NCI-H226 (cell line): ENCODE measurements around the gene LCOR.
"Not testable (repeated sequence)": the region's sequence is repeated elsewhere in the genome, so short reads cannot be mapped to it uniquely, and the experiment has no call there.

Experiments
- DNase-seq: peaks from one replicate; pipeline ENCODE4 v3.0.0-alpha.2; 2015

Gene LCOR

GRCh38 chr10:96840841-96841518 lies 8.9 kb downstream of the LCOR start:
- peak; percentile 81 for DNase-seq

DNA sequence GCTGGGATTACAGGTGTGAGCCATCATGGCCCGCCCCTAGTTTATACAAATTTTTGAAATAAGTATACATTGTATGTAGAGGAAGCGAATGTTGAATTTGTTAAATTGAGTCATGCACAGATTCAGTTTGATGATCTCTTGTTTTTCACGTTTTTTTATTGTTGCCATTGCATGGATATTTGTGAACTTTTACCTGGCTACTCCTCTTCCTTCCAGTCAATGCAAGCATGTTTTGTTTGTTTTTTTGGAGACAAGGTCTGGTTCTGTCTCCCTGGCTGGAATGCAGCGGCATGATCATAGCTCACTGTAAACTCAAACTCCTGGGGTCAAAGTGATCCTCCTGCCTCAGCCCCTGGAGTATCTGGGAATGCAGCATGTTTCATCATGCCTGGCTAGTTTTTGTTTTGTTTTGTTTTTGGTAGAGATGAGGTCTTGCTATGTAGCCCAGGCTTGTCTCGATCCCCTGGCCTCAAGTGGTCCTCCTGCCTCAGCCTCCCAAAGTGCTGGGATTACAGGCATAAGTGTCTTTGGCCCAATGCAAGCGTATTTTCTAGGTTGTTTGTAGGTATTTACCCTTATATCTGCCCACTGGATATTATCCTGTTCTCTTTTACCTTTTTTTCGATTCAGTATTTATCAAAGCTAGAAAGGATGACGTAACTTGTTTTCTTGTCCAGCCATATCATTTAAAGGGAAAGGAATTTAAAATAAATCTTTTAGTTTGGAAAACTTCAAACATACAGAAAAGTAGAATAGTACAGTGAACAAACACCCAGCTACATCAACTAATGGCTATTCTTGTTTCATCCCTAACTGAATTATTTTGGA lies 11.0 kb downstream of the LCOR start:
- peak; percentile 35 for DNase-seq

DNA sequence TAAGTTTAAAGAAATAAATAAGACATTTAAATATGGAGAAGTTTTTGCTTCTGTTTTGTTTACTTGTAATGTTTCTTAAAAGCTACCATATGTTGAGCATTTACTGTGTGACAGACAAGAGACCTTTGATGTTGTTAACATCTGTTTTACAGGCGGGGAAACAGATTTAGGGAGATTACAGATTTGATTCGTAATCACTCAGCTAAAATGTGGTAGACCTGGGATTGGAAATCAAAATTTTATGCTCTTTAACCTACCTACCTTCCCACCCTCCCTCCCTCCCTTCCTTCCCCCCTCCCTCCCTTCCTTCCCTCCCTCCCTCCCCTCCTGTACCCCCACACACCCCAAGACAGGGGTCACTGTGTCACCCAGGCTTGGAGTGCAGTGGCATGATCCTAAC lies 11.7 kb downstream of the LCOR start:
- DNase-seq = no peak

GRCh38 chr10:96846395-96846794 lies 14.3 kb downstream of the LCOR start:
- no peak for DNase-seq

- no peak for DNase-seq
Observed at GRCh38 chr10:96846926-96847325, 14.8 kb downstream of the LCOR start.

GRCh38 chr10:96847356-96847755 lies 15.3 kb downstream of the LCOR start:
- DNase-seq = not testable (repeated sequence)

GRCh38 chr10:96850113-96850512 lies 18.0 kb downstream of the LCOR start:
- no peak for DNase-seq

DNA sequence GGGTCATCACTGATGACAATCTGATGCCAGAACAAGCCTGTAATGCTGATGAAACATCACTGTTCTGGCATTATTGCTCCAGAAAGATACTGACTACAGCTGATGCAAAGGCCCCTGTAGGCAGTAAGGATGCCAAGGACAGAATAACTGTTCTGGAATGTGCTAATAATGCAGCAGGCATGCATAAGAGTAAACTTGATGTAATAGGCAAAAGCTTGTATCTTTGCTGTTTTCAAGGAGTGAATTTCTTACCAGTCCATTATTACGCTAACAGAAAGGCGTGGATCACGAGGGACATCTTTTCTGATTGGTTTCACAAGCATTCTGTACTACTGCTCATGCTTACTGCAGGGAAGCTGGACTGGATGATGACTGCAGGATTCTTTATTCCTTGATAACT lies 18.7 kb downstream of the LCOR start:
- DNase-seq = peak; percentile 93

GRCh38 chr10:96851281-96851680 lies 19.2 kb downstream of the LCOR start:
- DNase-seq = no peak

DNA sequence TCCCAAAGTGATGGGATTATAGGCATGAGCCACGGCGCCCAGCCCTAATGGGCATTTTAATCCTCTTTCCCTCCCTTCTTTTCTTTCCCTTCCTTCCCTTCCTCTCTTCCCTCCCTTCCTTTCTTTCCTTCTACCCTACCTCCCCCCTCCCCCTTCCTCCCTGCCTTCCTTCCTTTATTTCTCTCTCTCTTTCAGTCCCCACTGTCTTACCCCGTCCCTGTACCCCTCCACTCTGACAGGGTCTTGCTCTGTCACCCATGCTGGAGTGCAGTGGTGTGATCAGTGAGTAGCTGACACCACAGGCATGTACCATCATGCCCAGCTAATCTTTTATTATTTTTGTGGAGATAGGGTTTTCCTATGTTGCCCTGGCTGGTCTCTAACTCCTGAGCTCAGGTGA lies 24.2 kb downstream of the LCOR start:
- DNase-seq = no peak

- DNase-seq = no peak
Observed at GRCh38 chr10:96857301-96858012, 25.4 kb downstream of the LCOR start.

DNA sequence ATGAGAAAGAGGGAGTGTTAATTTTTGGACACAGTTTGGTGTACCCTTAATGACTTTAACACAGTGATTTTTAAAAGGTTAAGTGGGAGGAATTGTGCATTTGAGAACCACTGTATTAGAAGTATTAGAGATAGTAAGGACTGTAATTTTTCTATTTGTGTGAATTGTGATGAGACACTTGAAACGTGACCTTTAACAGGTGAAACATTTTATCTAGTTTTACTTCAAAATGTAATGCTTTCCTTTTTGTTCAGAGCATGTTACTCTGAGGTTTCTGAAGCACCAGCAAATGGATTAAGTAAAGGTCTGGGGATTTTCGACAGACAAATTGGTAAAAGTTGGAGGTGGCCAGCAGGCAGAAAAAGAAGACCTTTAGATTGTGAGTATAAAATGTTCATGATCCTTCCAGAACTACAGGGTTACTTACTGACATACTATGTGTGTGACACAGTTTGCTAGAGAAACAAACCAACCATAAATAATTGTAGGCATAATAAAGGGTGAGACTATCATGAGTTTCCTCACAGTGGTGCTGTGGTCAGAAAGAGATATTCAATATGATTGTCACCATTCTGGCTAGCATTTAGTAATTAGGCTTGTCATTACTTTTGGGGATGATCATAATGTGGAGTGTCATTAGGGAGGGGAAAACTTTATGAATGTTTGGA lies 26.1 kb downstream of the LCOR start:
- no peak for DNase-seq

DNA sequence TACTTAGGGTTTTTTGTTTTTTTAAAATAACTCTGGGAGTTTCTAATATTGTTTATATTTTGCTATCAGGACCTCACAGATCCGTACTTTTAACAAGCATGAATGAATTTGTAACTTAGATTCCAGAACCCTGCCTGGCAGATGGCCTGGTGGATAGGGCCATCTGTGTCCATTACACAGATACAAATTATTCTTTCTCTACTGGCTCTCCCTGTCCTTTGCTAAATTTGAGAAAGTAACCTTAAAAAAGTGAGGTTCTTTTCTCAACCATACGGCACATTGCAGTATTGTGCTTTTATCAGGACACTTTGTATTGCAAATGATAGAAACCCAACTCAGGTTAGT lies 26.6 kb downstream of the LCOR start:
- DNase-seq = no peak

DNA sequence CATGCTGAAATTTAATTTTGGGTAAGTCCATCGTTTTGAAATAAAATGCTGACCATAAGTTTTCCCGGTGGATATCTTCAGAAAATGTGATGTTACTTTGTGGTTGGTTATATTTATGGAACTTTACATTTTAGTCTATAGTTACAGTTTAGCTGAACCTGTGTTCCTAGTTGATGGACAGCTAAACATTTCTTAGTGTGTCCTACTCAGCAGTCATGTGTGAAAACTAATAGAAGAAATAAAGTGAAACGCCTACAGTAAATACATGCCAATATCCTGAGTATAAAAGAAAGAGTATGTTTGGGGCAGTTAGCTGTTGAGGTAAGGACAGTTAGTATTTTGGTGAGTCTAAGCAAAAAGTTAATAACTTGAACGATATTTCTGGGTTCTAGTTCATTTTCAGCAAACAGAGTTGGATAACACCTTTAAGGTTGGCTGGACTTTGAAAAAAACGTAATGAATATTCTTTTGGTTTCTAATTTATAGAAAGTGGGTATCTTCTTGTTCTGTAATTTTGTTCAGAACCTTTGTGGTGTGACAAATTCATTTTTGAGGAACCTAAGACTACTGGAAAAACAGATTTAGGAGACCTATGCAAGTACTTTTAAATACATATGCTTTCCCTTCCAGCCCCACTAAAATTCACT lies 28.7 kb downstream of the LCOR start:
- no peak for DNase-seq

- DNase-seq = no peak
Observed at GRCh38 chr10:96863922-96864543, 31.9 kb downstream of the LCOR start.

DNA sequence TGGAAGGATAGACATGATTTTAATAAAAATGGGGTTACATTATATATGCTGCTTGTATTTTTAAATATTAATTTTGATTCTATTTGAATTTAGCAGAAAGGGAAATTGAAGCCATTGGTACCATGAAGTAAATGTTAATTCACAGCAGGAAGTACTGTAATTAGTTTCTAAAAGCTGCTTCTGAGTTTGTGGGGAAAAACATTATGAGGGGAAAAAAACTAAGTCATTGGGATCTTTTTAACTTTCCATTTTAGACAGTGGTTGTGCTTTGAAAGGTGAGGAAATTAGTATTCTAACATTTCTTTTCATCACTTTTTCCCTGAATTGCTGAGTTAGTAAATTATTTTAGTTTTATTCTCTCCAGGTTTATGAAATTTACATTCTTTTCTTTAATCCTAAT lies 41.0 kb downstream of the LCOR start:
- DNase-seq = no peak

DNA sequence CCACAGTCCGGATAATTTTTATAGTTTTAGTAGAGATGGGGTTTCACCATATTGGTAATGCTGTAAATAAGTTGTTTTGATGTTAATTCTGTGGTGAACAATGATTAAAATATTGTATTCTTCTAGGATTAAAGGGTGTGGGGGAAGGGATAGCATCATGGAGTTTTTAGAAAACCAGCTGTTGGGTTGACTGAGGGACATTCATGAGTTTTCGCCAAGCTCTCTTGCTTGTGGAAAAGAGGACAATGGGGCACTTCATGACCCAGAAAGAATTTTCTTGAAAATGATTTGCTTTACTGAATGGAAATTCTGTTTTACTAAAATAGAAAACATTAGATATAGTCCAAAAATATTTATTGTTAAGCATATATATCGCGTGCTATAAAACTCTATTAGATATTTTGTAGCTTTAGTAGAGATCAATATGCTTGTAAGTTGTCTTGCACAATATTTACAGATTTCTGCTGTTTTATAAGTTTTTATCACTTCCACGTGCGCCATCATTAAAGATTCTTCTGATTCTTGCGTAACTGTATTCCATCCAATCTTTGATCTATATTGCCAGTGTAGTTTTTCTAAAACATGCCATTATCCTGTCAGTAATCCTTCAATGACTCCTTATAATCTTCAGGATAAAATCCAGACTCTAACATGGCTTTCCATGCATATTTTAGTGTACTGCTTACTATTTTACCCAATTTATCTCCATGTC lies 41.8 kb downstream of the LCOR start:
- DNase-seq = no peak

- DNase-seq = no peak
Observed at GRCh38 chr10:96878057-96878456, 46.0 kb downstream of the LCOR start.

GRCh38 chr10:96880575-96880974 lies 48.5 kb downstream of the LCOR start:
- no peak for DNase-seq

GRCh38 chr10:96889415-96890171 lies 57.5 kb downstream of the LCOR start:
- DNase-seq = no peak

- no peak for DNase-seq
Observed at GRCh38 chr10:96890172-96890513, 58.0 kb downstream of the LCOR start.
